Measurements from ENCODE around the gene TIGIT. TPM values are rescaled to one million over a fixed set of nuclear protein-coding genes. Genes with fewer than 3 reads are reported as not detected.
A peak's percentile ranks its signal among the peaks of the same experiment; 100 is the strongest.

The TIGIT gene
- total and polyA plus RNA-seq, 10 of the 15 experiments (the other 5 are each of a cell fraction or from before 2014, with no cell fraction given), result 0.08 to 4.7 (median 0.94) TPM

- no peak for TF ChIP-seq RELB (IDR thresholded peaks at IDR 0.05; ENCODE audit: low read depth)
- TF ChIP-seq MYC (IDR thresholded peaks at IDR 0.05; ENCODE audit: insufficient read depth, insufficient read length, insufficient replicate concordance, low read length, severe bottlenecking), result no peak
- no peak for TF ChIP-seq KDM1A (IDR thresholded peaks at IDR 0.05; ENCODE audit: borderline replicate concordance)
- TF ChIP-seq PAX5 (IDR thresholded peaks at IDR 0.05; ENCODE audit: borderline replicate concordance, low read depth, low read length), result no peak
- no peak for TF ChIP-seq SPI1 (IDR thresholded peaks at IDR 0.05; ENCODE audit: borderline replicate concordance, insufficient read depth, low read depth, low read length)
- TF ChIP-seq SMARCA5 (IDR thresholded peaks at IDR 0.05), result no peak
- no peak for TF ChIP-seq FOS (IDR thresholded peaks at IDR 0.05; ENCODE audit: borderline replicate concordance, extremely low read depth, insufficient read length)
- TF ChIP-seq USF2 (IDR thresholded peaks at IDR 0.05; ENCODE audit: borderline replicate concordance, low read depth, low read length), result no peak
These were observed 43.0 kb downstream of the TIGIT start (continued) for GRCh38 chr3:114336857-114337256.

GRCh38 chr3:114338651-114339357, 45.0 kb downstream of the TIGIT start:
- Histone ChIP-seq H3K4me1 (ENCODE audit: control insufficient read depth, insufficient read depth, low read length) (no peaks in the 10 kb centered on the region), H3K27ac (ENCODE audit: control insufficient read depth, insufficient read depth) (no peak overlapping the region), H4K20me1 (ENCODE audit: control insufficient read depth, insufficient read depth) (no peaks in the 10 kb centered on the region), H3K79me2 (ENCODE audit: control insufficient read depth, insufficient read depth, low read length) (no peaks in the 10 kb centered on the region), H2AFZ (ENCODE audit: control insufficient read depth, low read depth, low read length) (no peak overlapping the region), H3K9me3 (replicated peaks; ENCODE audit: control insufficient read depth, insufficient read depth, low read length) (no peaks in the 10 kb centered on the region), H3K27me3 (replicated peaks in 1 of 2; ENCODE audit: control insufficient read depth in 2 of 2, insufficient read depth in 2 of 2, low read length in 1 of 2) (no peaks in the 10 kb centered on the region), H3K9ac (ENCODE audit: control insufficient read depth, insufficient read depth, low read length) (no peak overlapping the region), H3K4me2 (ENCODE audit: control insufficient read depth, insufficient read depth) (no peak overlapping the region), H3K36me3 (ENCODE audit: control insufficient read depth in 2 of 2, insufficient read depth in 2 of 2, low read length in 1 of 2) (peaks cover 0 to 3% of the 10 kb centered on the region in 2 experiments; a peak in 1 of 4 replicates), H3K4me3 (no peak overlapping the region)
- intact Hi-C loops (cut with micrococcal nuclease; ENCODE audit: unreplicated experiment) (no loop called here), in situ Hi-C loops (cut with MboI) (no loop called here)
- BruUV-seq (replicated peaks), result no TSS peak
- FAIRE-seq (no peak), DNase-seq (ENCODE audit: low read depth, low spot score) (no peak), ATAC-seq (no peak)
- SMC1A ChIA-PET (ENCODE audit: uncharacterized antibody, unreplicated experiment), result interaction anchor here (1.0 to 2.7 kb wide), 3 partner anchors 15 to 48 kb away, joined by 3 to 12 read pairs (median 3); no protein-coding TSS in a partner anchor
- CTCF ChIA-PET, result interaction anchor here (1.2 kb wide), 1 partner anchor 48 kb away, joined by 5 read pairs; no protein-coding TSS in a partner anchor
- 92% methylated on average over 19 of the region's 19 CpGs for WGBS (ENCODE audit: insufficient coverage, insufficient replicate concordance, low lambda C conversion rate, missing lambda C conversion rate)
- POLR2A ChIA-PET, result no interaction called here
- TF ChIP-seq MLLT1 (IDR thresholded peaks at IDR 0.05) (peak; percentile 63; the same call in 1 of the 2 replicates), JUND (IDR thresholded peaks at IDR 0.05; ENCODE audit: low read depth, low read length) (no peak), ZNF592 (IDR thresholded peaks at IDR 0.05) (no peak), PAX8 (IDR thresholded peaks at IDR 0.05) (no peak)
- RAD21 ChIA-PET (ENCODE audit: unreplicated experiment), result interaction anchor here (0.7 kb wide), 1 partner anchor 48 kb away, joined by 3 read pairs; no protein-coding TSS in a partner anchor

All from GM12878 (cell line).